ENCODE data around the gene CRIP3.

DNA sequence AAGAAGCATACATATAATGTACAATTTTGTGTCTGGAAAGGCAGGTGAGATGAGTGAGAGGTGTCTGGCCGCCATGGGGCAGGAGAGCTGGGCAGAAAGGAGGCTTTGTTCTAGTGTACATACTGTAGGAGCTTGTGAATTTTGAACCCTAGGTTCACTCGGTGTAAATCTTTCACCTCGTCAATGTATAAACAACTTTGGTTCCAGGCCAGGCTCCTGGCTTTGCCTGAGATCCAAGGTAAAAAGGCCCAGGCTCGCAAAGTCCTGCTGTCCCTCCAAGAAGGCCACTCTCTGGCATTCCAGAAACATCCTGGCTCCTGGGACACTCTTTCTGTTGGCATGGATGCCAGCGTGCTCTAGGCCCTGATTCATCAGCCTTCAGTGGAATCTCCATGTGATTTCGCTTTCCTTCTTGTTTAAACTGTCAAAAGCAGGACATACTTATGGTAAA lies 17.7 kb downstream of the CRIP3 start:
- TF ChIP-seq, protein P1, sequence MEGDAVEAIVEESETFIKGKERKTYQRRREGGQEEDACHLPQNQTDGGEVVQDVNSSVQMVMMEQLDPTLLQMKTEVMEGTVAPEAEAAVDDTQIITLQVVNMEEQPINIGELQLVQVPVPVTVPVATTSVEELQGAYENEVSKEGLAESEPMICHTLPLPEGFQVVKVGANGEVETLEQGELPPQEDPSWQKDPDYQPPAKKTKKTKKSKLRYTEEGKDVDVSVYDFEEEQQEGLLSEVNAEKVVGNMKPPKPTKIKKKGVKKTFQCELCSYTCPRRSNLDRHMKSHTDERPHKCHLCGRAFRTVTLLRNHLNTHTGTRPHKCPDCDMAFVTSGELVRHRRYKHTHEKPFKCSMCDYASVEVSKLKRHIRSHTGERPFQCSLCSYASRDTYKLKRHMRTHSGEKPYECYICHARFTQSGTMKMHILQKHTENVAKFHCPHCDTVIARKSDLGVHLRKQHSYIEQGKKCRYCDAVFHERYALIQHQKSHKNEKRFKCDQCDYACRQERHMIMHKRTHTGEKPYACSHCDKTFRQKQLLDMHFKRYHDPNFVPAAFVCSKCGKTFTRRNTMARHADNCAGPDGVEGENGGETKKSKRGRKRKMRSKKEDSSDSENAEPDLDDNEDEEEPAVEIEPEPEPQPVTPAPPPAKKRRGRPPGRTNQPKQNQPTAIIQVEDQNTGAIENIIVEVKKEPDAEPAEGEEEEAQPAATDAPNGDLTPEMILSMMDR (IDR thresholded peaks at IDR 0.05): no peak
- TF ChIP-seq POLR2A (IDR thresholded peaks at IDR 0.05): no peak

All from esophagus squamous epithelium (tissue), 4 donors.